ENCODE data around the gene PIK3R1.

DNA sequence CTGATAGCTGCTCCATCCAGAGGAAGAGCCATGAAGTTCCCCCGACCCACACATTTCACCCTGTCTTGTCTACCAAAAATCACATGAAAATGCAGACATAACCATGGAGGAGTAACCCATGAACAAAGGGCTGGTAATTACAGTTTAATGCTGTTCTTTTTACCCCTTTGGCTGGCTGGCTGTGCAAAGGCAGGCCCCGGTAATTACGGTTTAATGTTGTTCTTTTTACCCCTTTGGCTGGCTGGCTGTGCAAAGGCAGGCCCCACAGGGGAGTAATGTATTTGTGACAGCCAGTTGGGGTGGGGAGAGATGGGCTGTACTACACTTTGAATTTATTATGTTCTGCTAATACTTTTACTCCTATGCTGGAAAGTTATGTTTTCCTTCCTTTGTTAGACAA lies 41.7 kb downstream of the PIK3R1 start:
- TF ChIP-seq, protein P1, sequence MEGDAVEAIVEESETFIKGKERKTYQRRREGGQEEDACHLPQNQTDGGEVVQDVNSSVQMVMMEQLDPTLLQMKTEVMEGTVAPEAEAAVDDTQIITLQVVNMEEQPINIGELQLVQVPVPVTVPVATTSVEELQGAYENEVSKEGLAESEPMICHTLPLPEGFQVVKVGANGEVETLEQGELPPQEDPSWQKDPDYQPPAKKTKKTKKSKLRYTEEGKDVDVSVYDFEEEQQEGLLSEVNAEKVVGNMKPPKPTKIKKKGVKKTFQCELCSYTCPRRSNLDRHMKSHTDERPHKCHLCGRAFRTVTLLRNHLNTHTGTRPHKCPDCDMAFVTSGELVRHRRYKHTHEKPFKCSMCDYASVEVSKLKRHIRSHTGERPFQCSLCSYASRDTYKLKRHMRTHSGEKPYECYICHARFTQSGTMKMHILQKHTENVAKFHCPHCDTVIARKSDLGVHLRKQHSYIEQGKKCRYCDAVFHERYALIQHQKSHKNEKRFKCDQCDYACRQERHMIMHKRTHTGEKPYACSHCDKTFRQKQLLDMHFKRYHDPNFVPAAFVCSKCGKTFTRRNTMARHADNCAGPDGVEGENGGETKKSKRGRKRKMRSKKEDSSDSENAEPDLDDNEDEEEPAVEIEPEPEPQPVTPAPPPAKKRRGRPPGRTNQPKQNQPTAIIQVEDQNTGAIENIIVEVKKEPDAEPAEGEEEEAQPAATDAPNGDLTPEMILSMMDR (IDR thresholded peaks at IDR 0.05), result no peak
- TF ChIP-seq POLR2A (IDR thresholded peaks at IDR 0.05), result no peak

Data from body of pancreas (tissue), 4 donors.